Heart left ventricle (tissue), 13 donors: ENCODE data around the gene MOV10.

Experiments used
- POLR2A ChIP-seq, 2 donors: fragments of 450-650 bp; IDR thresholded peaks; one replicate each; pipeline ENCODE4 v1.6.1; 2017; ENCODE audit warnings: antibody characterized with exemption in 2 of 2, mild to moderate bottlenecking in 2 of 2, moderate library complexity in 2 of 2
- TF ChIP-seq, protein P1 (sequence below), 12 donors: fragments of 200-600 bp; sonication (generic) in 4 of 12; IDR thresholded peaks; one replicate each; pipeline versions ENCODE4 v1.5.0 to v1.8.0; 2018 to 2022; ENCODE audit warnings: antibody characterized with exemption in 12 of 12, mild to moderate bottlenecking in 5 of 12
- donor health status: ischemic (EF 13 %, LVEDD 7.1; RV severe dilation, severe dysfunction).
- donor health status: DM: no; HTN: yes; CAD: no.
- donor health status: DM: no; HTN: no; CAD: no.
- donor health status: ischemic (EF 25% LVEDD 6.9; RV normal size, moderate dysfunction).
- donor health status: ischemic (EF 25% LVEDD 5.7; RV mildly dilated, moderate dysfunction).
- donor health status: ischemic (EF 35%, LVEDD 5.7; RV mildly dilated, moderate dysfunction).
- donor health status: nonischemic (EF 11% LVEDD 7.7; RV severe dilation, severe dysfunction).
- donor health status: DM: yes; HTN: yes; CAD: no.
- donor health status: PGD.
- donor health status: ischemic (EF 29% LVEDD 5.4; RV normal size, mild dysfunction).
- donor health status: nonischemic (EF 23%, LVEDD 6.1; RV moderate dilation, normal function).

DNA sequence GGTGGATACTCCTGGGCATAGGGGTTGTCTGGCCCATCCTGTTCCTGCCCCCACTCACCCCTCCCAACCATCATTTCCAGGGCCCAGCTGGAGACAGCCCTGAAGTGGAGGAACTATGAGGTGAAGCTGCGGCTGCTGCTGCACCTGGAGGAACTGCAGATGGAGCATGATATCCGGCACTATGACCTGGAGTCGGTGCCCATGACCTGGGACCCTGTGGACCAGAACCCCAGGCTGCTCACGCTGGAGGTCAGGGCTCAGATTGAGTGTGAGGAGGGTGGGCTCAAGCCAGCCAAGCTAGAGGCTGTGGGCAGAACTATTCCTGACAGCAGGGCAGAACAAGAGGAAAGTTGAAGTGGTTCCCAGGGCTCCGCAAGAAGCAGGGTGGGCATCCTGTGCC is 18.2 kb downstream of the MOV10 start:
- TF ChIP-seq, protein P1, sequence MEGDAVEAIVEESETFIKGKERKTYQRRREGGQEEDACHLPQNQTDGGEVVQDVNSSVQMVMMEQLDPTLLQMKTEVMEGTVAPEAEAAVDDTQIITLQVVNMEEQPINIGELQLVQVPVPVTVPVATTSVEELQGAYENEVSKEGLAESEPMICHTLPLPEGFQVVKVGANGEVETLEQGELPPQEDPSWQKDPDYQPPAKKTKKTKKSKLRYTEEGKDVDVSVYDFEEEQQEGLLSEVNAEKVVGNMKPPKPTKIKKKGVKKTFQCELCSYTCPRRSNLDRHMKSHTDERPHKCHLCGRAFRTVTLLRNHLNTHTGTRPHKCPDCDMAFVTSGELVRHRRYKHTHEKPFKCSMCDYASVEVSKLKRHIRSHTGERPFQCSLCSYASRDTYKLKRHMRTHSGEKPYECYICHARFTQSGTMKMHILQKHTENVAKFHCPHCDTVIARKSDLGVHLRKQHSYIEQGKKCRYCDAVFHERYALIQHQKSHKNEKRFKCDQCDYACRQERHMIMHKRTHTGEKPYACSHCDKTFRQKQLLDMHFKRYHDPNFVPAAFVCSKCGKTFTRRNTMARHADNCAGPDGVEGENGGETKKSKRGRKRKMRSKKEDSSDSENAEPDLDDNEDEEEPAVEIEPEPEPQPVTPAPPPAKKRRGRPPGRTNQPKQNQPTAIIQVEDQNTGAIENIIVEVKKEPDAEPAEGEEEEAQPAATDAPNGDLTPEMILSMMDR (IDR thresholded peaks at IDR 0.05), result no peak
- TF ChIP-seq POLR2A (IDR thresholded peaks at IDR 0.05), result no peak
